Stimulated activated CD4-positive, alpha-beta T cell treated with anti-CD3 and anti-CD28 coated beads, Interleukin-15, amount 100 ng/mL, for 48 hours (primary cell): Measurements from ENCODE around the gene RAMP1.
"Not testable (repeated sequence)": the region's sequence is repeated elsewhere in the genome, so short reads cannot be mapped to it uniquely, and the experiment has no call there.

Experiments
- DNase-seq, 2 donors: peaks; one replicate each; pipeline ENCODE4 v3.0.0-alpha.2; 2020; ENCODE audit warnings: low read depth in 2 of 2

The RAMP1 gene

GRCh38 chr2:237863689-237864443 is 4.4 kb downstream of the RAMP1 start:
- no peak for DNase-seq

DNA sequence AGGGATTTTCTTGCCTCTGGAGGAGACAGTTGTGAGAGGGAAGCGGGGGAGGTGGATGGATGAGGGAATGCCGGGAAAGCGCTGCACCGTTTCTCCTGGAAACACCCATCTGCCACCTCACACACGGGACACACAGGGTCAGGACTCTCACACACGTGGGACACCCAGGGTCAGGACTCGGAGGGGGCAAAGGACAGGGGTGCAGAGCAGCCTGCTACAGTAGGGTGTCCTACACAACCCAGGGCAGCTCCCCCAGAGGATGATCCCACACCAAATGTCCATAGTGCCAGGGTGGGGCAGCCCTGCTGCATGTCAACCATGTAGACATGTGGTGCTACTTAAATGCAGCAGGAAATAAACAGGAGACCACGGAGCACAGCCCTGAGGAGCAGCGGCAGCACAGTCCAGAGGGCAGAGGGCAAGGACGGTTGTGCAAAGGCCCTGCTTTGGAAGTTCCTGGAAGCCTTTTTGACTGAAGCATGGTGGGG is 5.1 kb downstream of the RAMP1 start:
- no peak for DNase-seq

- no peak for DNase-seq
Observed at GRCh38 chr2:237864940-237865622, 5.7 kb downstream of the RAMP1 start.

DNA sequence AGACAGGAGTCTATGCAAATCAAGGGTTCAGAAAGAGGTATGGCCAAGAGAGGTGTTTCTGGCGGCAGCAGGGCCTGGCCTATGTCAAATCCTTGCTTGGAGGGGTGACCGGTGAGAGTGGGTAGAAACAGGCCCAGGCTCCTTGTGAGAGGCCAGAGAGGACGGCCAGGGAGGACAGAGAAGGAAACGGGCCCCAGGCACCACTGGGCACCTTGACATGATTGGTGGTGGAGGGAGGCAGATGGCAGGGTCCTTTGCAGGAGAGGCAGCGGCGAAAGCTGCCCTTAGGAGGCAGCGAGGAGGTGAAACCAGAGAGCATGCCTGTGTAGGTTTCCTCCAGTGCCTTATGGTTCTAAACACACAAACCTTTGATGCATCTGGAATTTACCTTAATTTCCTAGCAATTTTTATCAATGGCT is 6.2 kb downstream of the RAMP1 start:
- no peak for DNase-seq

- no peak for DNase-seq
Observed at GRCh38 chr2:237866101-237866621, 6.7 kb downstream of the RAMP1 start.

- DNase-seq = no peak
Observed at GRCh38 chr2:237867465-237867864, 8.0 kb downstream of the RAMP1 start.

DNA sequence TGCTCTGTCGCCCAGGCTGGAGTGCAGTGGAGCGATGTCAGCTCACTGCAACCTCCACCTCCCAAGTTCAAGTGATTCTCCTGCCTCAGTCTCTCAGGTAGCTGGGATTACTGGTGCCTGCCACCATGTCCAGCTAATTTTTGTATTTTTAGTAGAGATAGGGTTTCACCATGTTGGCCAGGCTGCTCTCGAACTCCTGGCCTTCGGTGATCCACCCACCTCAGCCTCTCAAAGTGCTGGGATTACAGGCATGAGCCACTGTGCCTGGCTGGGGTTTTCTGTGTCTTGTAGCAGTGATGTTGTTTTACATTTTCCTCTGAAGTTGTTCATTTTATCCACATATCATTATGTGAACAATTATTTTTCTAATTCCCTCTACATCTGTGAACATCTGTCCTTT is 8.7 kb downstream of the RAMP1 start:
- not testable (repeated sequence) for DNase-seq

DNA sequence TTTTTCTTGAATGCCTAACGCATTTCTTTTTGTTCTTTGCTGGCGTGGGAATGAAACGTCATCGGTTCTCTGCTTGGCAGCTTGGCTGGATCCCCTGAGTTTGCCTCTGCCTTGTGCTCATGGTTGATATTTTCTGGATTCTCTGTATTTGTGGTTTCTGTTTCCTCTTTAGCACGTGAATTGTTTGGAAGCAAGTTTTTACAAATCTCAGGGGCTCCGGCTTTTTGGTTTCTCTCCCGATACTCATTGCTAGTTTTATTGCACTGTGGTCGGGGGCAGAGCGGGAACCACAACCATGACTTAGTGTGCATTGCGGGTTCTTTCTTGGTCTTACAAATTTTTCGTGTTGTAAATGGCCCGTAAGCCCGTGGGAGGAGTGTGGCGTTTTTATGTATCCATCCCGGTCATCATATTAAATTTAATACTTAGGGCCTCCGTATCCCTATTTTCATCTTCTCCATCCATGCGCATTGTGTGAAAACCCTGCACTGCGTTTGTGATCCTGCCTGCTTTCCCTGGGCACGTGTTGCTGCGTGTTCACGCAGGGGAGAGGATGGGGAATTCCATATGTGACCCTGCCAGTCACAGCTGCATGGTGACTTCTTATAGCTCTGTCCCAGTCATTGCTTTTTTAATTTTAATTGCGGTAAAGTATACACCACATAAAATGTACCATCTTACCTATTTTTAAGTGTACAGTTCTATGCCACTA is 9.4 kb downstream of the RAMP1 start:
- DNase-seq = no peak

- no peak for DNase-seq
Observed at GRCh38 chr2:237869343-237870102, 10.1 kb downstream of the RAMP1 start.

GRCh38 chr2:237870126-237870525 is 10.7 kb downstream of the RAMP1 start:
- no peak for DNase-seq

DNA sequence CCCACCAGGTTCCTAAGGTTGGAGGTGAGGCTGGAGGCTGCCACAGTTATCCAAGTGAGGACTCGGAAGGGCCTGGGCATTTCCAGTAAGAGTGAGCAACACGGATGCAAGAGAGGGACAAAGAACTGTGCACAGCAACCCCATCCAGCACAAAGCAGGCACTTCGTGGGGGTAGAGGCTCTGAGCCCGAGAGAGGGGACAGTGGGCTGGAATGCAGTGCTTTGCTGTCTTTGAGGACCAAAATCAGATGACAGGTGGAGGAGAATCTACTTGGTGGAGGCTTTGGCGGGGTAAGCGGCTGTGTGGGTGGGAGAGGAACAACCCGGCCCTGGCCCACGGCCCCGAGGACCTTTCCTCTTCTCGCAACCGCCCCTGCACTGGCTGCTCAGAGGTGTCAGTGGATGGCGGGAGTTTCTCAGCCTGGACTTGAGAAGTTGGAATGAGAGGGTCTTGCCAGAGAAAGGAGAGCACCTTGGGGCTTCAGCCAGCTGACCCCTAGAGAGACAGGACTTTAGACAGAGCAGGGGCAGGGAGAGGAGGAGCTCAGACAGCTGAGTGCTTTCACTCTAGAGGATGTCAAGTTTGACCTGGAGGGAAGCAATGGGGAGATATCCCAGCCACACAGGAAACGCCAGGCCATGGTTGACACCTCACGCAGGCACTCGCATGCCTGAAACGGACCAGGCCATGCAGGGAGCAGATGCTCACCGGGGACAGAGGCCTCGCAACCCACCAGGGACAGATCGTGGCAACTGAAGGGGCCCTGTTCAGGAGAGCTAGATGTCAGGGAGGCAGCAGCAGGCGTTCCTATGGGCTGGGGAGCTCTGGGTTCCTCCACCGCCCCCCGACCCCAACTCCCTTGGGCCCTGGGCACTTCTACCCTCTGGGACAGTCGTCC is 11.6 kb downstream of the RAMP1 start:
- DNase-seq = no peak

DNA sequence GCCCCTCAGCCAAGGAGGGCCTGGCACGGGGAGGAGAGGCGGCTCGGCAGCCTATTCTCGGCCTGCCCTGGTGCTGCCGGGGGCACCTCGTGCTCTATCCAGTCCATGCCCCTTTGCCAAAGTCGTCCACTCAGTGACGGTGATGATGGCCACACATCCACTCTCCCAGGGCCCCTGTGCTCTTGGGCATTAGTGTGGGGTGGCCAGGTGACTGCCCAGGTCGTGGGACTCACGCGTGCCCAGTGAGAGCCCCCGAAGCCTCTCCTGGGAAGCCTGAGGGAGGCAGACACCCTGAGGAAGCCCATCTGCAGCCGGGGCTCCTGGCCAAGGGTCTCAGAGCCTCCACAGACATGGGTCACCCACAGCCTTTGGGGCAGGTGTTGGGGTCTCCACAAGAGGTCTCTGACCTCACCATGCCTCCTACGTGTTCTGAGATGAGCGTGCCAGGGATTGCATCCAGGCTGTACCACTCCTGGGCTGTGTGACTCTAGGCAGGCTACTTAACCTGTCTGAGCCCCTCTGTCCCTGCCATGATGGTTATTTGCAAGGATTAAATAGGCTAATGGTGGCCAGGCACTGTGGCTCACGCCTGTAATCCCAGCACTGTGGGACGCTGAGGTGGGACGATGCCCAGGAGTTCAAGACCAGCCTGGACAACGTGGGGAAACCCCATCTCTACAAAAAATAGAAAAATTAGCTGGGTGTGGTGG is 12.9 kb downstream of the RAMP1 start:
- DNase-seq = no peak

DNA sequence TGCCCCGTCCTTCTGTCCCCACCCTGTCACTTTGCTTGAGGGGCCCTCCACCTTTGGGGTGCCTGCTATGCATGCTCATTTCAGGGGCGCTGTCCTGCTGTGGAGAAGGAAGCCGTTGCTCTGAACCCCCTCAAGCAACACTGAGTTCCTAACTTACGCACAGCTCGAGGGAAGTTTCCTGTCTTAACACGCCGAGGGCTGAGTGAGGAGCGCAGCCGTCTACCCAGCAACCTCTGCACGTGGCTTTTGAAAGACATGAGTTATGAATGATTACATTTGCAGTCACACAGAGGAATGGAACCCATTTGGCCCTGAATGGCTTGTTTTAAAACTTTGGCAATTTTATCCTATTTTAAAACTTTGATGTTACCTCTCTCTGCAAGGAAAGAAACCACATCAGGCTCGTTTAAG is 14.0 kb downstream of the RAMP1 start:
- no peak for DNase-seq

DNA sequence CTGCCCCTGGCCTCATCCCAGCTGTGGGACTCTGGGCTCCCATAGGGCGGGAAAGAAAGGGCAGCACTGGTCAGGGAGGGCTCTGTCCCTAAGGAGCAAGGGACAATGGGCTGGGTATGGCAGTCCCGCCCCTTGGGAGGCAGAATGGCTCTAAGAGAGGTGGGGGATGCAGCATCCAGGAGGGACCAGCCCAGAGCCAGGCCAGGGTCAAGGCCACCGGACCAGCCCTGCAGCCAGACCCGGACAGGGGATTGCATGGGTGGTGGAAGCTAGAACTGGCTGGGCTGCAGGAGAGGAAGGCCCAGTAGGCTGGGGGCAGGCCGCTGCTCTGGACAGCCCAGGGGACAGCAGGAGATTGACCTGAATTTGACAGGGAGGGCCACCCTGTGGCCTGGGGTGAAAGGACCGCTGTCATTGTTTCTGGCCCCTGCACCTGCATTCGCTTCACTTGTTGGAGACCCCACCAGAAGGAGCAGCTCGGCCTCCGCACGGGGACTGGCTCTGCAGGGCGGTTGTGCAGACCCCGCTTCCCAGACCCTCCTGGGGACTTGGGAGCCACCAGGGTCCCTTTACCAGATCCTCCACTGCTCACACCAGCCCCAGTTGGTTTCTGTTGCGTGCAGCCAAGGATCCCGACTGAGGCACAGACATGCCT is 14.6 kb downstream of the RAMP1 start:
- DNase-seq = no peak

- DNase-seq = no peak
Observed at GRCh38 chr2:237874585-237875161, 15.2 kb downstream of the RAMP1 start.

GRCh38 chr2:237875256-237876060 is 16.0 kb downstream of the RAMP1 start:
- DNase-seq = no peak

GRCh38 chr2:237876061-237876526 is 16.7 kb downstream of the RAMP1 start:
- DNase-seq = no peak

DNA sequence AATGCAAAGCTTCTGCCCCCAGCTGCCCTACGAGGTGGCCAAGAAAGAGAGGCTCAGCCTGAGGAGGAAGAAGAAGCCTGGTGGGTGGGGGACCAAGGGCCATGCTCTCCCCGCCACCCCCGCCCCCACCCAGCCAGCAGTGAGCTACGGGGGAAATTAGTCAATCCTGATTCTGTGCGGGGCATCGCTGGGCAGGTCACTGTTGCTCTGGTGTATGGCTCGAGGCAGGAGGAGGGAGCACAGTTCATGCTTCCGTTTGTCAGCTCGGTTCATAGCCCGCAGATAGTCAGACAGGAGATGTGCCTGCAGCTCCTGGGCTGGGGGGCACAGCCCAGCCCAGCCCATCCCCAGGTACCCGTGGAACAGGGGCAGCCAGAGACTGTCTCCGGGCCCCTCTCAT is 17.1 kb downstream of the RAMP1 start:
- DNase-seq = no peak
